Thyroid gland (tissue), 4 donors: ENCODE data around the gene KCNIP4. TPM values are rescaled to one million over a fixed set of nuclear protein-coding genes. Genes with fewer than 3 reads are reported as not detected.

Experiments
- DNase-seq, 2 donors: peaks; one replicate each; pipeline ENCODE4 v3.0.0-alpha.2; 2019
- H3K27ac ChIP-seq, 3 donors: fragments of 200-600 bp; sonication (generic); 1 replicate in 2 of 3; 2 replicates in 1 of 3; pipeline ENCODE4 v1.5.1; 2016 to 2019; ENCODE audit warnings: mild to moderate bottlenecking in 1 of 3, moderate library complexity in 1 of 3
- H3K27me3 ChIP-seq: fragments of 200-600 bp; sonication (generic); one replicate; pipeline ENCODE4 v1.5.1; 2019
- H3K36me3 ChIP-seq, 2 donors: fragments of 200-600 bp; sonication (generic); one replicate each; pipeline ENCODE4 v1.5.1; 2016 to 2019
- H3K4me1 ChIP-seq, 2 donors: fragments of 200-600 bp; sonication (generic); one replicate each; pipeline ENCODE4 v1.5.1; 2017 to 2019
- H3K4me3 ChIP-seq, 3 donors: fragments of 200-600 bp; sonication (generic); replicated peaks in 1 of 3; 1 replicate in 2 of 3; 2 replicates in 1 of 3; pipeline ENCODE4 v1.5.1; 2016; ENCODE audit warnings: mild to moderate bottlenecking in 1 of 3
- H3K9me3 ChIP-seq: fragments of 200-600 bp; sonication (generic); one replicate; pipeline ENCODE4 v1.5.1; 2017
- CTCF ChIP-seq, 6 experiments: fragments of 200-600 bp in 3 of 6; fragments of 450-650 bp in 3 of 6; sonication (generic) in 3 of 6; IDR thresholded peaks; one replicate each; pipeline ENCODE4 v1.5.1; 2016 to 2019; ENCODE audit warnings: antibody characterized with exemption in 6 of 6, mild to moderate bottlenecking in 2 of 6, inconsistent platforms in 1 of 6, moderate library complexity in 1 of 6
- POLR2A ChIP-seq, 2 donors: fragments of 450-650 bp; IDR thresholded peaks; one replicate each; pipeline ENCODE4 v1.6.1; 2017; ENCODE audit warnings: antibody characterized with exemption in 2 of 2, mild to moderate bottlenecking in 2 of 2, moderate library complexity in 1 of 2
- WGBS, 2 donors: methylation state at CpG; one replicate each; pipeline ENCODE4 v1.1.5; 2017; 5-methylcytosine and 5-hydroxymethylcytosine counted together
- intact Hi-C: fragments of 100-400 bp; cut with DNase I; formaldehyde crosslinking; loops from one replicate; pipeline ENCODE4 v1.15.1; 2023
- total RNA-seq, 4 donors: library from RNA; depleted of rRNA; stranded (reverse); fragments of >200 nt; gene quantifications; one replicate each; pipeline ENCODE4 v1.2.3, GENCODE V29; 2016

KCNIP4 gene
- total RNA-seq, 4 donors from 2014 or later, result 2.0 to 6.6 (median 4.4) TPM

GRCh38 chr4:21915761-21916160 lies 32.8 kb downstream of the KCNIP4 start:
- 85 to 92% methylated on average over 3 of the region's 3 CpGs for WGBS, 2 donors
- H3K27ac ChIP-seq, result no peak overlapping the region
- TF ChIP-seq POLR2A (IDR thresholded peaks at IDR 0.05) (no peak), CTCF (IDR thresholded peaks at IDR 0.05) (no peak)
- no peaks in the 10 kb centered on the region for H3K4me1 ChIP-seq
- intact Hi-C loops, result no loop called here
- H3K4me3 ChIP-seq, result no peak overlapping the region
- no peaks in the 10 kb centered on the region for H3K9me3 ChIP-seq
- no peaks in the 10 kb centered on the region for H3K36me3 ChIP-seq
- no peaks in the 10 kb centered on the region for H3K27me3 ChIP-seq
- no peak for DNase-seq

GRCh38 chr4:21901831-21902230 lies 46.7 kb downstream of the KCNIP4 start:
- intact Hi-C loops, result no loop called here
- Histone ChIP-seq H3K9me3 (no peaks in the 10 kb centered on the region), H3K27ac (no peak overlapping the region), H3K4me1 (no peaks in the 10 kb centered on the region), H3K36me3 (no peaks in the 10 kb centered on the region), H3K27me3 (no peaks in the 10 kb centered on the region), H3K4me3 (no peak overlapping the region)
- TF ChIP-seq CTCF (IDR thresholded peaks at IDR 0.05) (no peak), POLR2A (IDR thresholded peaks at IDR 0.05) (no peak)
- 89 to 100% methylated on average over 1 of the region's 1 CpG for WGBS, 2 donors
- DNase-seq, result no peak

GRCh38 chr4:21901281-21901680 lies 47.3 kb downstream of the KCNIP4 start:
- Histone ChIP-seq H3K27ac (no peak overlapping the region), H3K36me3 (no peaks in the 10 kb centered on the region)

GRCh38 chr4:21900211-21900610 lies 48.4 kb downstream of the KCNIP4 start:
- intact Hi-C loops, result no loop called here
- no peaks in the 10 kb centered on the region for H3K27me3 ChIP-seq
- no peak overlapping the region for H3K4me3 ChIP-seq
- 26 to 32% methylated on average over 2 of the region's 2 CpGs for WGBS, 2 donors
- H3K36me3 ChIP-seq, result no peaks in the 10 kb centered on the region
- no peak for DNase-seq
- TF ChIP-seq POLR2A (IDR thresholded peaks at IDR 0.05) (no peak), CTCF (IDR thresholded peaks at IDR 0.05) (no peak)
- H3K4me1 ChIP-seq, result no peaks in the 10 kb centered on the region
- H3K27ac ChIP-seq, result no peak overlapping the region
- no peaks in the 10 kb centered on the region for H3K9me3 ChIP-seq

More at GRCh38 chr4:21901281-21901680, 47.3 kb downstream of the KCNIP4 start:
- DNase-seq, result no peak
- H3K4me3 ChIP-seq, result no peak overlapping the region
- WGBS, 2 donors, result 89 to 94% methylated on average over 2 of the region's 2 CpGs
- H3K9me3 ChIP-seq, result no peaks in the 10 kb centered on the region
- no peaks in the 10 kb centered on the region for H3K4me1 ChIP-seq
- TF ChIP-seq POLR2A (IDR thresholded peaks at IDR 0.05) (no peak), CTCF (IDR thresholded peaks at IDR 0.05) (no peak)
- intact Hi-C loops, result no loop called here
- H3K27me3 ChIP-seq, result no peaks in the 10 kb centered on the region

- Histone ChIP-seq H3K4me3 (no peak overlapping the region), H3K36me3 (no peaks in the 10 kb centered on the region), H3K4me1 (no peaks in the 10 kb centered on the region), H3K9me3 (no peaks in the 10 kb centered on the region), H3K27ac (no peak overlapping the region), H3K27me3 (no peaks in the 10 kb centered on the region)
- DNase-seq, result no peak
- intact Hi-C loops, result no loop called here
- TF ChIP-seq POLR2A (IDR thresholded peaks at IDR 0.05), result no peak
- no peak for TF ChIP-seq CTCF (IDR thresholded peaks at IDR 0.05)
- 67 to 89% methylated on average over 1 to 2 of the region's 2 CpGs for WGBS, 2 donors
Observed at GRCh38 chr4:21898101-21898500, 50.5 kb downstream of the KCNIP4 start.
